ENCODE data around the gene CLCN7. TPM values are rescaled to one million over a fixed set of nuclear protein-coding genes. Genes with fewer than 3 reads are reported as not detected.

Gene CLCN7
- total and polyA plus RNA-seq, 4 experiments from 2014 or later = 18.1 to 111 (median 67.3) TPM

GRCh38 chr16:1395444-1396031 is 79.3 kb downstream of the CLCN7 start:
- intact Hi-C loops (cut with micrococcal nuclease) = no loop called here
- Histone ChIP-seq H3K4me1 (ENCODE audit: insufficient read depth, low read length) (no peaks in the 10 kb centered on the region), H3K9me3 (ENCODE audit: control insufficient read depth in 1 of 2, low read length in 2 of 2) (no peaks in the 10 kb centered on the region), H3K27me3 (ENCODE audit: insufficient read depth, low read length) (no peaks in the 10 kb centered on the region), H3K4me3 (ENCODE audit: low read length in 2 of 2) (no peak overlapping the region), H3K36me3 (ENCODE audit: insufficient read depth, low read length) (peaks cover 34% of the 10 kb centered on the region), H3K27ac (ENCODE audit: low read depth, low read length) (no peak overlapping the region)
- H3K27ac Mint-ChIP-seq = no peak overlapping the region
- POLR2A ChIA-PET (ENCODE audit: partially characterized antibody) = no interaction called here
- H3K36me3 Mint-ChIP-seq = peaks cover 23 to 39% of the 10 kb centered on the region in 2 donors
- no peak for DNase-seq
- CTCF ChIA-PET (ENCODE audit: partially characterized antibody) = no interaction called here
- no peaks in the 10 kb centered on the region for H3K27me3 Mint-ChIP-seq
- H3K4me3 Mint-ChIP-seq = no peak overlapping the region
- H3K4me1 Mint-ChIP-seq = peaks cover 0 to 1% (median 0%) of the 10 kb centered on the region in 4 donors
- H3K9me3 Mint-ChIP-seq = peaks cover 0 to 2% (median 0%) of the 10 kb centered on the region in 8 donors

Other genes with a start within 250 kb of the CLCN7 start
- not detected for gene TPSG1, start 249.8 kb downstream of the CLCN7 start, total RNA-seq
- not detected for gene TPSG1, start 249.8 kb downstream of the CLCN7 start, polyA plus RNA-seq
- gene TPSB2, start 244.8 kb downstream of the CLCN7 start, total RNA-seq = not detected
- gene TPSB2, start 244.8 kb downstream of the CLCN7 start, polyA plus RNA-seq = not detected
- not detected for gene TPSAB1, start 234.3 kb downstream of the CLCN7 start, total RNA-seq
- gene TPSAB1, start 234.3 kb downstream of the CLCN7 start, polyA plus RNA-seq = not detected
- gene TPSD1, start 219.0 kb downstream of the CLCN7 start, total RNA-seq = not detected
- gene TPSD1, start 219.0 kb downstream of the CLCN7 start, polyA plus RNA-seq = not detected
- gene UBE2I, start 165.4 kb downstream of the CLCN7 start, total RNA-seq = 100 to 1,000 TPM; 170 to 177 TPM
- gene UBE2I, start 165.4 kb downstream of the CLCN7 start, polyA plus RNA-seq = 100 to 1,000 TPM; 100 to 106 TPM
- 10 to 100 TPM; 18.3 to 19.7 TPM for gene BAIAP3, start 141.4 kb downstream of the CLCN7 start, total RNA-seq
- gene BAIAP3, start 141.4 kb downstream of the CLCN7 start, polyA plus RNA-seq = 1 to 10 TPM; 1.0 to 6.7 TPM
- 10 to 100 TPM; 38.1 to 40.3 TPM for gene TSR3, start 123.2 kb downstream of the CLCN7 start, total RNA-seq
- 100 to 1,000 TPM in 1 of 2 donors, 10 to 100 TPM in 1; 99.0 to 116 TPM for gene TSR3, start 123.2 kb downstream of the CLCN7 start, polyA plus RNA-seq
- gene GNPTG, start 123.1 kb downstream of the CLCN7 start, total RNA-seq = 10 to 100 TPM; 58.7 to 61.5 TPM
- 10 to 100 TPM; 51.8 to 53.7 TPM for gene GNPTG, start 123.1 kb downstream of the CLCN7 start, polyA plus RNA-seq
- gene UNKL, start 60.3 kb downstream of the CLCN7 start, total RNA-seq = 100 to 1,000 TPM; 110 to 122 TPM
- 1 to 10 TPM; 1.3 to 9.1 TPM for gene UNKL, start 60.3 kb downstream of the CLCN7 start, polyA plus RNA-seq
- gene UQCC4, start 54.3 kb downstream of the CLCN7 start, total RNA-seq = 1 to 10 TPM; 7.8 to 9.2 TPM
- 10 to 100 TPM; 33.2 to 44.1 TPM for gene UQCC4, start 54.3 kb downstream of the CLCN7 start, polyA plus RNA-seq
- gene PERCC1, start 44.0 kb downstream of the CLCN7 start, total RNA-seq = under 1 TPM; 0.49 to 0.50 TPM
- not detected for gene PERCC1, start 44.0 kb downstream of the CLCN7 start, polyA plus RNA-seq
- 10 to 100 TPM; 12.1 to 14.7 TPM for gene CCDC154, start 30.5 kb downstream of the CLCN7 start, total RNA-seq
- under 1 TPM in 1 of 2 donors, not detected in 1; 0.13 TPM for gene CCDC154, start 30.5 kb downstream of the CLCN7 start, polyA plus RNA-seq
- not detected for gene PTX4, start 13.9 kb upstream of the CLCN7 start, total RNA-seq
- not detected for gene PTX4, start 13.9 kb upstream of the CLCN7 start, polyA plus RNA-seq
- 10 to 100 TPM; 55.3 to 56.0 TPM for gene TELO2, start 18.3 kb upstream of the CLCN7 start, total RNA-seq
- gene TELO2, start 18.3 kb upstream of the CLCN7 start, polyA plus RNA-seq = 10 to 100 TPM; 11.3 to 14.5 TPM
- gene TMEM204, start 58.6 kb upstream of the CLCN7 start, total RNA-seq = 100 to 1,000 TPM; 124 to 125 TPM
- gene TMEM204, start 58.6 kb upstream of the CLCN7 start, polyA plus RNA-seq = 10 to 100 TPM; 95.9 to 97.1 TPM
- gene IFT140, start 137.0 kb upstream of the CLCN7 start, total RNA-seq = 1 to 10 TPM; 5.5 to 7.3 TPM
- 1 to 10 TPM; 3.3 to 3.8 TPM for gene IFT140, start 137.0 kb upstream of the CLCN7 start, polyA plus RNA-seq
- 10 to 100 TPM; 27.3 to 33.8 TPM for gene CRAMP1, start 137.3 kb upstream of the CLCN7 start, total RNA-seq
- gene CRAMP1, start 137.3 kb upstream of the CLCN7 start, polyA plus RNA-seq = 1 to 10 TPM in 1 of 2 donors, under 1 TPM in 1; 0.55 to 5.1 TPM
- 10 to 100 TPM; 38.1 to 43.1 TPM for gene JPT2, start 203.3 kb upstream of the CLCN7 start, total RNA-seq
- 10 to 100 TPM in 1 of 2 donors, 1 to 10 TPM in 1; 4.8 to 10.7 TPM for gene JPT2, start 203.3 kb upstream of the CLCN7 start, polyA plus RNA-seq
- gene MAPK8IP3, start 231.2 kb upstream of the CLCN7 start, total RNA-seq = 100 to 1,000 TPM; 238 to 248 TPM
- 1 to 10 TPM in 1 of 2 donors, under 1 TPM in 1; 0.86 to 4.6 TPM for gene MAPK8IP3, start 231.2 kb upstream of the CLCN7 start, polyA plus RNA-seq